SK-N-SH treated with all-trans-retinoic acid at 6 μM for 48 hours (cell line): Measurements from ENCODE around the gene CLK2.

Source experiments
- BACH2 ChIP-seq: fragments of 250-450 bp; sonication (Bioruptor Pico); IDR thresholded peaks from 2 replicates; pipeline ENCODE4 v1.9.0; 2021; ENCODE audit warnings: mild to moderate bottlenecking, borderline replicate concordance
- CREB5 ChIP-seq: fragments of 250-450 bp; sonication (Bioruptor Pico); IDR thresholded peaks from 2 replicates; pipeline ENCODE4 v1.5.1; 2020; ENCODE audit warnings: low read depth, mild to moderate bottlenecking, moderate library complexity
- ESRRG ChIP-seq: fragments of 250-450 bp; sonication (Bioruptor Pico); IDR thresholded peaks from 2 replicates; pipeline ENCODE4 v1.6.1; 2021; ENCODE audit warnings: mild to moderate bottlenecking
- GLIS3 ChIP-seq: fragments of 250-450 bp; sonication (Bioruptor Pico); IDR thresholded peaks from 2 replicates; pipeline ENCODE4 v1.5.0; 2020; ENCODE audit warnings: mild to moderate bottlenecking, moderate library complexity
- ISL1 ChIP-seq: fragments of 250-450 bp; sonication (Bioruptor Pico); IDR thresholded peaks from 2 replicates; pipeline ENCODE4 v2.1.2; 2022; ENCODE audit warnings: mild to moderate bottlenecking, moderate library complexity
- OSR1 ChIP-seq: fragments of 250-450 bp; sonication (Bioruptor Pico); IDR thresholded peaks from 2 replicates; pipeline ENCODE4 v1.8.0; 2022; ENCODE audit warnings: moderate library complexity, mild to moderate bottlenecking, inconsistent platforms
- PATZ1 ChIP-seq: fragments of 250-450 bp; sonication (Bioruptor Pico); IDR thresholded peaks from 2 replicates; pipeline ENCODE4 v1.8.0; 2020; ENCODE audit warnings: mild to moderate bottlenecking, moderate library complexity, borderline replicate concordance
- PPARA ChIP-seq: fragments of 250-450 bp; sonication (Bioruptor Pico); IDR thresholded peaks from 2 replicates; pipeline ENCODE4 v1.5.0; 2020; ENCODE audit warnings: mild to moderate bottlenecking, borderline replicate concordance
- TCF4 ChIP-seq: fragments of 250-450 bp; sonication (Bioruptor Pico); IDR thresholded peaks from 2 replicates; pipeline ENCODE4 v1.8.0; 2021; ENCODE audit warnings: mild to moderate bottlenecking, moderate library complexity, borderline replicate concordance
- ZFP3 ChIP-seq: fragments of 250-450 bp; sonication (Bioruptor Pico); IDR thresholded peaks from 2 replicates; pipeline ENCODE4 v1.5.0; 2020; ENCODE audit warnings: mild to moderate bottlenecking, moderate library complexity
- ZFP30 ChIP-seq: fragments of 450-650 bp; formaldehyde crosslinking; IDR thresholded peaks from 2 replicates; pipeline ENCODE4 v1.5.0; 2022; ENCODE audit warnings: mild to moderate bottlenecking, moderate library complexity
- ZNF565 ChIP-seq: fragments of 450-650 bp; formaldehyde crosslinking; conservative IDR thresholded peaks from 2 replicates; pipeline ENCODE4 v1.5.0; 2020; ENCODE audit warnings: low read depth, mild to moderate bottlenecking, moderate library complexity
- ZNF70 ChIP-seq: fragments of 450-650 bp; formaldehyde crosslinking; IDR thresholded peaks from 2 replicates; pipeline ENCODE4 v1.5.0; 2020; ENCODE audit warnings: mild to moderate bottlenecking, moderate library complexity

GRCh38 chr1:155254714-155255242 is 18.5 kb downstream of the CLK2 start:
- TF ChIP-seq ISL1 (no peak), ESRRG (CRISPR knock-in tag) (no peak), PPARA (no peak), ZNF70 (CRISPR knock-in tag) (no peak), GLIS3 (CRISPR knock-in tag) (no peak), CREB5 (no peak), PATZ1 (no peak), BACH2 (CRISPR knock-in tag) (no peak), ZFP3 (no peak), OSR1 (no peak), ZNF565 (CRISPR knock-in tag) (no peak), ZFP30 (CRISPR knock-in tag) (no peak), TCF4 (no peak)
